NCI-H2196 treated with DMSO at 0.1 percent for 48 hours (cell line): ENCODE measurements around the gene GNAO1.

ENCODE experiments used
- DNase-seq: peaks from one replicate; lab custom pipeline; 2025; ENCODE audit not compliant: unreplicated experiment; lab: John Stamatoyannopoulos, UW

The GNAO1 gene

GRCh38 chr16:56198006-56198754 lies 6.9 kb downstream of the GNAO1 start:
- DNase-seq: no peak

GRCh38 chr16:56198755-56199114 lies 7.4 kb downstream of the GNAO1 start:
- no peak for DNase-seq

- no peak for DNase-seq
These were observed 7.9 kb downstream of the GNAO1 start for GRCh38 chr16:56199164-56199563.

GRCh38 chr16:56201030-56201429 lies 9.7 kb downstream of the GNAO1 start:
- DNase-seq: no peak

- no peak for DNase-seq
These were observed 10.7 kb downstream of the GNAO1 start for GRCh38 chr16:56202036-56202435.

- no peak for DNase-seq
These were observed 11.8 kb downstream of the GNAO1 start for GRCh38 chr16:56203052-56203451.

- no peak for DNase-seq
These were observed 13.5 kb downstream of the GNAO1 start for GRCh38 chr16:56204816-56205215.

- no peak for DNase-seq
These were observed 15.7 kb downstream of the GNAO1 start for GRCh38 chr16:56206951-56207350.

- no peak for DNase-seq
These were observed 16.1 kb downstream of the GNAO1 start for GRCh38 chr16:56207421-56207820.

- no peak for DNase-seq
These were observed 20.2 kb downstream of the GNAO1 start for GRCh38 chr16:56211435-56211981.

GRCh38 chr16:56212144-56212543 lies 20.9 kb downstream of the GNAO1 start:
- no peak for DNase-seq

- no peak for DNase-seq
These were observed 30.7 kb downstream of the GNAO1 start for GRCh38 chr16:56221995-56222394.

GRCh38 chr16:56222474-56222997 lies 31.2 kb downstream of the GNAO1 start:
- DNase-seq: no peak

- no peak for DNase-seq
These were observed 33.9 kb downstream of the GNAO1 start for GRCh38 chr16:56225017-56225742.

- no peak for DNase-seq
These were observed 34.9 kb downstream of the GNAO1 start for GRCh38 chr16:56226187-56226586.

GRCh38 chr16:56226845-56227525 lies 35.7 kb downstream of the GNAO1 start:
- no peak for DNase-seq

- no peak for DNase-seq
These were observed 36.6 kb downstream of the GNAO1 start for GRCh38 chr16:56227936-56228335.

- DNase-seq: no peak
These were observed 37.2 kb downstream of the GNAO1 start for GRCh38 chr16:56228476-56228875.

- no peak for DNase-seq
These were observed 42.7 kb downstream of the GNAO1 start for GRCh38 chr16:56233795-56234566.

GRCh38 chr16:56234737-56235136 lies 43.4 kb downstream of the GNAO1 start:
- DNase-seq: no peak

- DNase-seq: no peak
These were observed 46.2 kb downstream of the GNAO1 start for GRCh38 chr16:56237451-56237930.
